Measurements from ENCODE around the gene ESRRG.

The ESRRG gene

GRCh38 chr1:216632980-216633379 is 90.2 kb downstream of the ESRRG start:
- Histone ChIP-seq H3K9me3 (ENCODE audit: control extremely low read depth in 1 of 5, control insufficient read depth in 4 of 5, insufficient read depth in 2 of 5, low read depth in 1 of 5, low read length in 4 of 5) (no peaks in the 10 kb centered on the region), H3K36me3 (ENCODE audit: control insufficient read depth in 4 of 4, insufficient read depth in 4 of 4, low read length in 3 of 4) (no peaks in the 10 kb centered on the region), H3K27ac (ENCODE audit: insufficient read depth in 1 of 2, low read depth in 1 of 2, low read length in 2 of 2, poor library complexity in 1 of 2, severe bottlenecking in 2 of 2) (no peak overlapping the region), H3K27me3 (replicated peaks in 2 of 5; ENCODE audit: control insufficient read depth in 4 of 5, insufficient read depth in 5 of 5, low read length in 4 of 5) (peaks cover 0 to 2% (median 0%) of the 10 kb centered on the region in 5 experiments), H3K4me3 (ENCODE audit: control insufficient read depth in 1 of 7, extremely low read depth in 1 of 7, insufficient read depth in 4 of 7, low read depth in 2 of 7, low read length in 6 of 7) (no peak overlapping the region), H3K4me1 (ENCODE audit: control extremely low read depth in 1 of 4, control insufficient read depth in 4 of 4, insufficient read depth in 4 of 4, low read length in 3 of 4) (no peaks in the 10 kb centered on the region)
- ChIA-PET POLR2A (no interaction called here), CTCF (interaction anchor here (1.0 kb wide), 1 partner anchor 9 kb away, joined by 4 read pairs; no protein-coding TSS in a partner anchor)
- no peak for DNase-seq
- WGBS (ENCODE audit: insufficient coverage): 100% methylated on average over 2 of the region's 3 CpGs

- ChIA-PET CTCF (no interaction called here), POLR2A (no interaction called here)
- 88% methylated on average over 1 of the region's 2 CpGs for WGBS (ENCODE audit: insufficient coverage)
- peaks cover 0 to 2% (median 0%) of the 10 kb centered on the region in 5 experiments for H3K27me3 ChIP-seq (replicated peaks in 2 of 5; ENCODE audit: control insufficient read depth in 4 of 5, insufficient read depth in 5 of 5, low read length in 4 of 5)
- H3K9me3 ChIP-seq (ENCODE audit: control extremely low read depth in 1 of 5, control insufficient read depth in 4 of 5, insufficient read depth in 2 of 5, low read depth in 1 of 5, low read length in 4 of 5): no peaks in the 10 kb centered on the region
- H3K36me3 ChIP-seq (ENCODE audit: control insufficient read depth in 4 of 4, insufficient read depth in 4 of 4, low read length in 3 of 4): no peaks in the 10 kb centered on the region
- H3K4me3 ChIP-seq (ENCODE audit: control insufficient read depth in 1 of 7, extremely low read depth in 1 of 7, insufficient read depth in 4 of 7, low read depth in 2 of 7, low read length in 6 of 7): no peak overlapping the region
- DNase-seq: no peak
- H3K27ac ChIP-seq (ENCODE audit: insufficient read depth in 1 of 2, low read depth in 1 of 2, low read length in 2 of 2, poor library complexity in 1 of 2, severe bottlenecking in 2 of 2): no peak overlapping the region
- no peaks in the 10 kb centered on the region for H3K4me1 ChIP-seq (ENCODE audit: control extremely low read depth in 1 of 4, control insufficient read depth in 4 of 4, insufficient read depth in 4 of 4, low read length in 3 of 4)
Measured at GRCh38 chr1:216630532-216630931, 92.7 kb downstream of the ESRRG start.

GRCh38 chr1:216627252-216627651 is 96.0 kb downstream of the ESRRG start:
- H3K4me1 ChIP-seq (ENCODE audit: control extremely low read depth in 1 of 4, control insufficient read depth in 4 of 4, insufficient read depth in 4 of 4, low read length in 3 of 4): no peaks in the 10 kb centered on the region
- DNase-seq: no peak
- POLR2A ChIA-PET: no interaction called here
- H3K4me3 ChIP-seq (ENCODE audit: control insufficient read depth in 1 of 7, extremely low read depth in 1 of 7, insufficient read depth in 4 of 7, low read depth in 2 of 7, low read length in 6 of 7): no peak overlapping the region
- 83% methylated on average over 1 of the region's 3 CpGs for WGBS (ENCODE audit: insufficient coverage)
- H3K27me3 ChIP-seq (replicated peaks in 2 of 5; ENCODE audit: control insufficient read depth in 4 of 5, insufficient read depth in 5 of 5, low read length in 4 of 5): no peaks in the 10 kb centered on the region
- CTCF ChIA-PET: interaction anchor here (1.4 kb wide), 1 partner anchor 19 kb away, joined by 4 read pairs; no protein-coding TSS in a partner anchor
- H3K27ac ChIP-seq (ENCODE audit: insufficient read depth in 1 of 2, low read depth in 1 of 2, low read length in 2 of 2, poor library complexity in 1 of 2, severe bottlenecking in 2 of 2): no peak overlapping the region
- no peaks in the 10 kb centered on the region for H3K9me3 ChIP-seq (ENCODE audit: control extremely low read depth in 1 of 5, control insufficient read depth in 4 of 5, insufficient read depth in 2 of 5, low read depth in 1 of 5, low read length in 4 of 5)
- H3K36me3 ChIP-seq (ENCODE audit: control insufficient read depth in 4 of 4, insufficient read depth in 4 of 4, low read length in 3 of 4): no peaks in the 10 kb centered on the region

- Histone ChIP-seq H3K4me1 (ENCODE audit: control extremely low read depth in 1 of 4, control insufficient read depth in 4 of 4, insufficient read depth in 4 of 4, low read length in 3 of 4) (no peaks in the 10 kb centered on the region), H3K27me3 (replicated peaks in 2 of 5; ENCODE audit: control insufficient read depth in 4 of 5, insufficient read depth in 5 of 5, low read length in 4 of 5) (no peaks in the 10 kb centered on the region), H3K4me3 (ENCODE audit: control insufficient read depth in 1 of 7, extremely low read depth in 1 of 7, insufficient read depth in 4 of 7, low read depth in 2 of 7, low read length in 6 of 7) (no peak overlapping the region), H3K27ac (ENCODE audit: insufficient read depth in 1 of 2, low read depth in 1 of 2, low read length in 2 of 2, poor library complexity in 1 of 2, severe bottlenecking in 2 of 2) (no peak overlapping the region), H3K36me3 (ENCODE audit: control insufficient read depth in 4 of 4, insufficient read depth in 4 of 4, low read length in 3 of 4) (no peaks in the 10 kb centered on the region), H3K9me3 (ENCODE audit: control extremely low read depth in 1 of 5, control insufficient read depth in 4 of 5, insufficient read depth in 2 of 5, low read depth in 1 of 5, low read length in 4 of 5) (no peaks in the 10 kb centered on the region)
- ChIA-PET CTCF (interaction anchor here (1.4 kb wide), 1 partner anchor 19 kb away, joined by 4 read pairs; no protein-coding TSS in a partner anchor), POLR2A (no interaction called here)
- 97% methylated on average over 5 of the region's 6 CpGs for WGBS (ENCODE audit: insufficient coverage)
- DNase-seq: no peak
Measured at GRCh38 chr1:216626394-216627067, 96.7 kb downstream of the ESRRG start.

GRCh38 chr1:216621536-216621935 is 101.7 kb downstream of the ESRRG start:
- POLR2A ChIA-PET: no interaction called here
- CTCF ChIA-PET: no interaction called here
- H3K9me3 ChIP-seq (ENCODE audit: control extremely low read depth in 1 of 5, control insufficient read depth in 4 of 5, insufficient read depth in 2 of 5, low read depth in 1 of 5, low read length in 4 of 5): peaks cover 0 to 3% (median 0%) of the 10 kb centered on the region in 5 experiments
- no peaks in the 10 kb centered on the region for H3K36me3 ChIP-seq (ENCODE audit: control insufficient read depth in 4 of 4, insufficient read depth in 4 of 4, low read length in 3 of 4)
- H3K27ac ChIP-seq (ENCODE audit: insufficient read depth in 1 of 2, low read depth in 1 of 2, low read length in 2 of 2, poor library complexity in 1 of 2, severe bottlenecking in 2 of 2): no peak overlapping the region
- DNase-seq: no peak
- H3K27me3 ChIP-seq (replicated peaks in 2 of 5; ENCODE audit: control insufficient read depth in 4 of 5, insufficient read depth in 5 of 5, low read length in 4 of 5): no peaks in the 10 kb centered on the region
- H3K4me1 ChIP-seq (ENCODE audit: control extremely low read depth in 1 of 4, control insufficient read depth in 4 of 4, insufficient read depth in 4 of 4, low read length in 3 of 4): no peaks in the 10 kb centered on the region
- no peak overlapping the region for H3K4me3 ChIP-seq (ENCODE audit: control insufficient read depth in 1 of 7, extremely low read depth in 1 of 7, insufficient read depth in 4 of 7, low read depth in 2 of 7, low read length in 6 of 7)

GRCh38 chr1:216617081-216617875 is 106.0 kb downstream of the ESRRG start:
- no peak for DNase-seq
- Histone ChIP-seq H3K4me1 (ENCODE audit: control extremely low read depth in 1 of 4, control insufficient read depth in 4 of 4, insufficient read depth in 4 of 4, low read length in 3 of 4) (peaks cover 0 to 6% (median 0%) of the 10 kb centered on the region in 4 experiments), H3K27ac (ENCODE audit: insufficient read depth in 1 of 2, low read depth in 1 of 2, low read length in 2 of 2, poor library complexity in 1 of 2, severe bottlenecking in 2 of 2) (no peak overlapping the region), H3K27me3 (replicated peaks in 2 of 5; ENCODE audit: control insufficient read depth in 4 of 5, insufficient read depth in 5 of 5, low read length in 4 of 5) (no peaks in the 10 kb centered on the region), H3K9me3 (ENCODE audit: control extremely low read depth in 1 of 5, control insufficient read depth in 4 of 5, insufficient read depth in 2 of 5, low read depth in 1 of 5, low read length in 4 of 5) (peaks cover 0 to 3% (median 0%) of the 10 kb centered on the region in 5 experiments), H3K4me3 (ENCODE audit: control insufficient read depth in 1 of 7, extremely low read depth in 1 of 7, insufficient read depth in 4 of 7, low read depth in 2 of 7, low read length in 6 of 7) (no peak overlapping the region), H3K36me3 (ENCODE audit: control insufficient read depth in 4 of 4, insufficient read depth in 4 of 4, low read length in 3 of 4) (no peaks in the 10 kb centered on the region)
- CTCF ChIA-PET: no interaction called here
- POLR2A ChIA-PET: no interaction called here
- WGBS (ENCODE audit: insufficient coverage): no CpG with 5 or more reads among the region's 5 CpGs

- H3K4me1 ChIP-seq (ENCODE audit: control extremely low read depth in 1 of 4, control insufficient read depth in 4 of 4, insufficient read depth in 4 of 4, low read length in 3 of 4): peaks cover 0 to 6% (median 0%) of the 10 kb centered on the region in 4 experiments
- H3K27ac ChIP-seq (ENCODE audit: insufficient read depth in 1 of 2, low read depth in 1 of 2, low read length in 2 of 2, poor library complexity in 1 of 2, severe bottlenecking in 2 of 2): no peak overlapping the region
- no peaks in the 10 kb centered on the region for H3K27me3 ChIP-seq (replicated peaks in 2 of 5; ENCODE audit: control insufficient read depth in 4 of 5, insufficient read depth in 5 of 5, low read length in 4 of 5)
- no CpG with 5 or more reads among the region's 4 CpGs for WGBS (ENCODE audit: insufficient coverage)
- DNase-seq: no peak
- CTCF ChIA-PET: no interaction called here
- peaks cover 0 to 3% (median 0%) of the 10 kb centered on the region in 5 experiments for H3K9me3 ChIP-seq (ENCODE audit: control extremely low read depth in 1 of 5, control insufficient read depth in 4 of 5, insufficient read depth in 2 of 5, low read depth in 1 of 5, low read length in 4 of 5)
- no peak overlapping the region for H3K4me3 ChIP-seq (ENCODE audit: control insufficient read depth in 1 of 7, extremely low read depth in 1 of 7, insufficient read depth in 4 of 7, low read depth in 2 of 7, low read length in 6 of 7)
- no peaks in the 10 kb centered on the region for H3K36me3 ChIP-seq (ENCODE audit: control insufficient read depth in 4 of 4, insufficient read depth in 4 of 4, low read length in 3 of 4)
- POLR2A ChIA-PET: no interaction called here
Measured at GRCh38 chr1:216616425-216616824, 106.8 kb downstream of the ESRRG start.
